GM23248 (cell line): ENCODE results near the gene BAG1.

Experiments used
- EZH2 ChIP-seq: fragments of 200-600 bp; sonication (generic); IDR thresholded peaks from 2 replicates; pipeline ENCODE4 v1.6.1; 2018; ENCODE audit warnings: antibody characterized with exemption, mild to moderate bottlenecking; ENCODE audit not compliant: insufficient read depth, poor library complexity, severe bottlenecking
- EZH2phosphoT487 ChIP-seq: fragments of 200-600 bp; sonication (generic); IDR thresholded peaks from 2 replicates; pipeline ENCODE4 v1.6.1; 2018; ENCODE audit warnings: antibody characterized with exemption, moderate library complexity, mild to moderate bottlenecking, low read depth; ENCODE audit not compliant: insufficient read depth

DNA sequence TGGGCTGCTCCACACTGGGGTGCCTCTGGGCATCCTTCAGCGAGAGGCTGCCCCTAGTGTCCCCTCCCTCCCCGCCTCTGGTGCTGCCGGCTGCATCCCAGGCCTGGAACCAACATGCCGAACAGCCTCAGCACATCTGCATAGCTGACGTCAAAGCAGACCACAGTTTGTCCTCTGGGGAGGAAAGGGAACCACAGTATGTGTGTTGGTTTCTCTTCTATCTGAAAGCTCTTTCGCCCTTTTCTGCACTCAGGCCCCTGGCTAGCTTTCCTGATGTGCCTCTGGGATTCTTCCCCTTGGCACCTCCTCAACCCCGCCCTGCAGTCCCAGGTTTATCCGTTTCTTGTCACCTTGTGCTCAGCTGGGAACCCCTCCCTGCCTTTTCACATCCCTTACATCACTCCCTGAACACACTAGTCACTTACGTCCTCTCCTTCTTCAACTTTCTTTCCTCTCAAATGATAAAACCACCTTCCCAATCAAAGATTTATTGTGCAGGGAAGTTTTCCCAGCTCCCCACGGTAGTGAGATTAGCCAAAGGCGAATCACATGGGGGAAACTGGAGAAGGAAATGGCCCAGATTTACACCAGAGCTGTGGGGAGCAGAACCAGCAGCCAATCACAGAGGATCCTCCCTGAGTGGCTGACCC lies 61.8 kb downstream of the BAG1 start:
- TF ChIP-seq EZH2, result no peak
- TF ChIP-seq EZH2phosphoT487, result no peak
